HepG2 (cell line): ENCODE results near the gene NDRG3. TPM values are rescaled to one million over a fixed set of nuclear protein-coding genes. Genes with fewer than 3 reads are reported as not detected.
A peak's percentile ranks its signal among the peaks of the same experiment; 100 is the strongest.

Experiments used
- ESRRA ChIP-seq: sonication (generic); formaldehyde crosslinking; IDR thresholded peaks from 2 replicates; pipeline ENCODE4 v1.5.1; 2020; ENCODE audit warnings: mild to moderate bottlenecking, low read depth, missing genetic modification reagents
- HDAC2 ChIP-seq: sonication (generic); formaldehyde crosslinking; IDR thresholded peaks from 2 replicates; pipeline ENCODE4 v1.4.0; 2020; ENCODE audit warnings: missing genetic modification reagents
- KLF12 ChIP-seq: sonication (generic); formaldehyde crosslinking; IDR thresholded peaks from 2 replicates; pipeline ENCODE4 v1.4.0; 2020; ENCODE audit warnings: missing genetic modification reagents, borderline replicate concordance
- KLF9 ChIP-seq: IDR thresholded peaks from 2 replicates; pipeline ENCODE4 v1.6.1; 2016; ENCODE audit warnings: low read depth
- MYPOP ChIP-seq: sonication (generic); formaldehyde crosslinking; IDR thresholded peaks from 2 replicates; pipeline ENCODE4 v1.8.1; 2023; ENCODE audit warnings: mild to moderate bottlenecking, moderate library complexity, missing genetic modification reagents
- NFKB2 ChIP-seq: sonication (generic); formaldehyde crosslinking; IDR thresholded peaks from 2 replicates; pipeline ENCODE4 v1.4.0; 2020; ENCODE audit warnings: missing genetic modification reagents, borderline replicate concordance
- NR2C2 ChIP-seq: sonication (generic); formaldehyde crosslinking; IDR thresholded peaks from 2 replicates; pipeline ENCODE4 v1.4.0; 2020; ENCODE audit warnings: missing genetic modification reagents, mild to moderate bottlenecking, moderate library complexity, borderline replicate concordance
- SMAD1 ChIP-seq: sonication (generic); formaldehyde crosslinking; IDR thresholded peaks from 2 replicates; pipeline ENCODE4 v1.4.0; 2020; ENCODE audit warnings: missing genetic modification reagents, low read depth, mild to moderate bottlenecking, borderline replicate concordance
- SRY ChIP-seq: sonication (generic); formaldehyde crosslinking; IDR thresholded peaks from 2 replicates; pipeline ENCODE4 v1.8.0; 2022; ENCODE audit warnings: mild to moderate bottlenecking, missing genetic modification reagents
- WIZ ChIP-seq: sonication (generic); formaldehyde crosslinking; IDR thresholded peaks from 2 replicates; pipeline ENCODE4 v1.5.1; 2020; ENCODE audit warnings: mild to moderate bottlenecking, missing genetic modification reagents
- ZBTB7A ChIP-seq: sonication (generic); formaldehyde crosslinking; IDR thresholded peaks from 2 replicates; pipeline ENCODE4 v1.8.0; 2022; ENCODE audit warnings: mild to moderate bottlenecking, missing genetic modification reagents
- ZFYVE20 ChIP-seq: sonication (generic); formaldehyde crosslinking; IDR thresholded peaks from 2 replicates; pipeline ENCODE4 v1.8.0; 2023; ENCODE audit warnings: low read depth, mild to moderate bottlenecking, moderate library complexity, missing genetic modification reagents, borderline replicate concordance
- ZNF317 ChIP-seq: sonication (generic); formaldehyde crosslinking; IDR thresholded peaks from 2 replicates; pipeline ENCODE4 v1.5.0; 2020; ENCODE audit warnings: mild to moderate bottlenecking, missing genetic modification reagents
- ZNF326 ChIP-seq: sonication (generic); formaldehyde crosslinking; IDR thresholded peaks from 2 replicates; pipeline ENCODE4 v1.4.0; 2020; ENCODE audit warnings: missing genetic modification reagents, borderline replicate concordance
- ZNF570 ChIP-seq: sonication (generic); formaldehyde crosslinking; IDR thresholded peaks from 2 replicates; pipeline ENCODE4 v1.4.0; 2020; ENCODE audit warnings: mild to moderate bottlenecking, missing genetic modification reagents, borderline replicate concordance
- ZNF747 ChIP-seq: sonication (generic); formaldehyde crosslinking; IDR thresholded peaks from 2 replicates; pipeline ENCODE4 v1.8.1; 2023; ENCODE audit warnings: missing genetic modification reagents, mild to moderate bottlenecking, borderline replicate concordance
- ZNF749 ChIP-seq: sonication (generic); formaldehyde crosslinking; IDR thresholded peaks from 2 replicates; pipeline ENCODE4 v1.8.0; 2022; ENCODE audit warnings: mild to moderate bottlenecking, missing genetic modification reagents, moderate library complexity, borderline replicate concordance
- ZNF773 ChIP-seq: sonication (generic); formaldehyde crosslinking; IDR thresholded peaks from 2 replicates; pipeline ENCODE4 v1.4.0; 2020; ENCODE audit warnings: missing genetic modification reagents, borderline replicate concordance
- ZNF780A ChIP-seq: sonication (generic); formaldehyde crosslinking; IDR thresholded peaks from 2 replicates; pipeline ENCODE4 v1.8.0; 2022; ENCODE audit warnings: mild to moderate bottlenecking, missing genetic modification reagents, moderate library complexity
- ZNF790 ChIP-seq: sonication (generic); formaldehyde crosslinking; IDR thresholded peaks from 2 replicates; pipeline ENCODE4 v1.8.0; 2022; ENCODE audit warnings: missing genetic modification reagents, mild to moderate bottlenecking, borderline replicate concordance
- polyA plus RNA-seq, 8 experiments: library from polyadenylated mRNA; depleted of rRNA in 3 of 8; stranded (reverse) in 7 of 8; unstranded in 1 of 8; fragments of >200 nt; fragmentation: Illumina TruSeq in 4 of 8; extraction: Trizol in 4 of 8; gene quantifications; 2 replicates each; pipeline versions ENCODE4 v1.2.1 to v1.2.3, GENCODE V29; 2011 to 2016; ENCODE audit warnings: low read depth in 4 of 8, missing spikeins in 1 of 8, mixed read lengths in 1 of 8; ENCODE audit not compliant: insufficient read depth in 1 of 8
- total RNA-seq, 5 experiments: library from RNA; depleted of rRNA; stranded (reverse); fragments of >200 nt; fragmentation: Illumina TruSeq; extraction: Trizol; gene quantifications; 2 replicates each; pipeline ENCODE4 v1.2.3, GENCODE V29; 2016; ENCODE audit warnings: low read depth in 1 of 5
- TF ChIP-seq, protein P1 (sequence below): sonication (generic); formaldehyde crosslinking; IDR thresholded peaks from 2 replicates; pipeline ENCODE4 v1.5.0; 2020; ENCODE audit warnings: missing genetic modification reagents, mild to moderate bottlenecking, borderline replicate concordance
- TF ChIP-seq, protein P2 (sequence below): sonication (generic); formaldehyde crosslinking; IDR thresholded peaks from 2 replicates; pipeline ENCODE4 v1.5.0; 2020; ENCODE audit warnings: missing genetic modification reagents
- TF ChIP-seq, protein P3 (sequence below): sonication (generic); formaldehyde crosslinking; IDR thresholded peaks from 2 replicates; pipeline ENCODE4 v1.4.0; 2020; ENCODE audit warnings: mild to moderate bottlenecking, low read depth, missing genetic modification reagents

Gene NDRG3
- total and polyA plus RNA-seq, 2 of the 13 experiments (the other 11 are each of a cell fraction or from before 2014, with no cell fraction given), result 36.0 to 40.5 TPM

DNA sequence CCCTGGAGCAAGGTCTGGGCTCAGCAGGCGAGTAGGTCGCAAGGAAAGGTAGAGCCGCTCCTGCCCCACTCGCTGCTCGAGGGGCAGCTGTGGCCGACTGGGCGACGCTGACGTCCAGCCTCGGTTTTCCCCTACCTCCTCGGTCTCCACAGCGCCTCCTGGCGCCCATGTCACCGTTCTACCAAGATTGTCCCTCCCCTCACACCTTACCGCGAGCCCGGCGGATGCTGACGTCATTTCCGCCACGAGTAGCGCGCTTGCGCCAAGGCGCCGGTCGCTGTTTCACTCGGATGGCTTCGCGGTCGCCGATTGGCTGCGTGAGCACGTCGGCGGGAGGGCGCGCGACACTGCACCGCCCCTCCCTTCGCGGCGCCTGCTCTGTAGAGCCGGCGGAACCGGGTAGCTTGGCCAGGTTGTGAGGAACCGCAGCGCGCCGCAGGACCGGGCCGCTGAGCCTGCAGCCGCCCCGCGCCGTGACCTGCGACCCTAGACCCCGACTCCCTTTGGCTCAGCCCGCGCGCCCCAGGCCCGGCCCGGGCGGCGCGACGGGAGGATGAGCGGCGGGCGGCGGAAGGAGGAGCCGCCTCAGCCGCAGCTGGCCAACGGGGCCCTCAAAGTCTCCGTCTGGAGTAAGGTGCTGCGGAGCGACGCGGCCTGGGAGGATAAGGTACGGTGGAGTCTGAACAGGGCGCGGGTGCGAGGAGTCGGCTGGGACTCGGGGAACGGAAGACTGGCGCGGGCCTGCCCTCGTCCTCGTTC is 140.3 kb downstream of the NDRG3 start, which contains the start of gene RAB5IF (continued):
- peak; percentile 84 for TF ChIP-seq ESRRA (CRISPR knock-in tag)
- TF ChIP-seq KLF12 (CRISPR knock-in tag), result peak; percentile 88; the same call in 1 of the 2 replicates
- TF ChIP-seq ZNF570, result no peak
- TF ChIP-seq, protein P1, sequence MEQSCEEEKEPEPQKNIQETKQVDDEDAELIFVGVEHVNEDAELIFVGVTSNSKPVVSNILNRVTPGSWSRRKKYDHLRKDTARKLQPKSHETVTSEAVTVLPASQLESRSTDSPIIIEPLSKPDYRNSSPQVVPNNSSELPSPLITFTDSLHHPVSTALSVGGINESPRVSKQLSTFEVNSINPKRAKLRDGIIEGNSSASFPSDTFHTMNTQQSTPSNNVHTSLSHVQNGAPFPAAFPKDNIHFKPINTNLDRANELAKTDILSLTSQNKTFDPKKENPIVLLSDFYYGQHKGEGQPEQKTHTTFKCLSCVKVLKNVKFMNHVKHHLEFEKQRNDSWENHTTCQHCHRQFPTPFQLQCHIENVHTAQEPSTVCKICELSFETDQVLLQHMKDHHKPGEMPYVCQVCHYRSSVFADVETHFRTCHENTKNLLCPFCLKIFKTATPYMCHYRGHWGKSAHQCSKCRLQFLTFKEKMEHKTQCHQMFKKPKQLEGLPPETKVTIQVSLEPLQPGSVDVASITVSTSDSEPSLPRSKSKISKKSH (CRISPR knock-in tag), result peak; percentile 98; the same call in 1 of the 2 replicates
- peak; percentile 94; the same call in 1 of the 2 replicates for TF ChIP-seq ZNF790 (CRISPR knock-in tag)
- peak; percentile 89 for TF ChIP-seq ZNF317 (CRISPR knock-in tag)
- TF ChIP-seq SMAD1 (CRISPR knock-in tag), result peak; percentile 100
- peak; percentile 73; the same call in 1 of the 2 replicates for TF ChIP-seq ZNF773 (CRISPR knock-in tag)
- peak; percentile 84; the same call in 1 of the 2 replicates for TF ChIP-seq ZNF749
- TF ChIP-seq ZFYVE20 (CRISPR knock-in tag), result no peak
- TF ChIP-seq ZBTB7A (CRISPR knock-in tag), result peak; percentile 85; the same call in 1 of the 2 replicates
- peak; percentile 95 for TF ChIP-seq MYPOP (CRISPR knock-in tag)
- peak; percentile 54; the same call in 1 of the 2 replicates for TF ChIP-seq ZNF747
- peak; percentile 90; the same call in 1 of the 2 replicates for TF ChIP-seq WIZ (CRISPR knock-in tag)
- TF ChIP-seq KLF9 (CRISPR knock-in tag), result 0 out of 2 replicates have a peak, but pooled peaks have one; percentile 70
- TF ChIP-seq NR2C2 (CRISPR knock-in tag), result peak; percentile 90
- TF ChIP-seq ZNF780A (CRISPR knock-in tag), result peak; percentile 19; the same call in 1 of the 2 replicates
- TF ChIP-seq, protein P2, sequence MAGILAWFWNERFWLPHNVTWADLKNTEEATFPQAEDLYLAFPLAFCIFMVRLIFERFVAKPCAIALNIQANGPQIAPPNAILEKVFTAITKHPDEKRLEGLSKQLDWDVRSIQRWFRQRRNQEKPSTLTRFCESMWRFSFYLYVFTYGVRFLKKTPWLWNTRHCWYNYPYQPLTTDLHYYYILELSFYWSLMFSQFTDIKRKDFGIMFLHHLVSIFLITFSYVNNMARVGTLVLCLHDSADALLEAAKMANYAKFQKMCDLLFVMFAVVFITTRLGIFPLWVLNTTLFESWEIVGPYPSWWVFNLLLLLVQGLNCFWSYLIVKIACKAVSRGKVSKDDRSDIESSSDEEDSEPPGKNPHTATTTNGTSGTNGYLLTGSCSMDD (CRISPR knock-in tag), result peak; percentile 48; the same call in 1 of the 2 replicates
- peak; percentile 98 for TF ChIP-seq HDAC2
- peak; percentile 70; the same call in 1 of the 2 replicates for TF ChIP-seq NFKB2 (CRISPR knock-in tag)
- TF ChIP-seq SRY, result peak; percentile 89; the same call in 1 of the 2 replicates
- TF ChIP-seq ZNF326, result 0 out of 2 replicates have a peak, but pooled peaks have one; percentile 19
- TF ChIP-seq, protein P3, sequence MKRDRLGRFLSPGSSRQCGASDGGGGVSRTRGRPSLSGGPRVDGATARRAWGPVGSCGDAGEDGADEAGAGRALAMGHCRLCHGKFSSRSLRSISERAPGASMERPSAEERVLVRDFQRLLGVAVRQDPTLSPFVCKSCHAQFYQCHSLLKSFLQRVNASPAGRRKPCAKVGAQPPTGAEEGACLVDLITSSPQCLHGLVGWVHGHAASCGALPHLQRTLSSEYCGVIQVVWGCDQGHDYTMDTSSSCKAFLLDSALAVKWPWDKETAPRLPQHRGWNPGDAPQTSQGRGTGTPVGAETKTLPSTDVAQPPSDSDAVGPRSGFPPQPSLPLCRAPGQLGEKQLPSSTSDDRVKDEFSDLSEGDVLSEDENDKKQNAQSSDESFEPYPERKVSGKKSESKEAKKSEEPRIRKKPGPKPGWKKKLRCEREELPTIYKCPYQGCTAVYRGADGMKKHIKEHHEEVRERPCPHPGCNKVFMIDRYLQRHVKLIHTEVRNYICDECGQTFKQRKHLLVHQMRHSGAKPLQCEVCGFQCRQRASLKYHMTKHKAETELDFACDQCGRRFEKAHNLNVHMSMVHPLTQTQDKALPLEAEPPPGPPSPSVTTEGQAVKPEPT (CRISPR knock-in tag), result peak; percentile 74; the same call in 1 of the 2 replicates
